Right lobe of liver (tissue), 4 donors: Measurements from ENCODE around the gene DOK6.

ENCODE experiments used
- POLR2A ChIP-seq: fragments of 450-650 bp; IDR thresholded peaks from one replicate; pipeline ENCODE4 v1.6.1; 2017; ENCODE audit warnings: antibody characterized with exemption, mild to moderate bottlenecking
- TF ChIP-seq, protein P1 (sequence below), 4 donors: fragments of 200-600 bp in 3 of 4; fragments of 450-650 bp in 1 of 4; IDR thresholded peaks; one replicate each; pipeline versions ENCODE4 v1.5.1 to v1.8.0; 2016 to 2022; ENCODE audit warnings: antibody characterized with exemption in 4 of 4, mild to moderate bottlenecking in 2 of 4
- donor health status: DM: no; HTN: no; CAD: no.
- donor health status: DM: no; HTN: no; CAD: no.
- donor health status: DM: no; HTN: yes; CAD: no.

DNA sequence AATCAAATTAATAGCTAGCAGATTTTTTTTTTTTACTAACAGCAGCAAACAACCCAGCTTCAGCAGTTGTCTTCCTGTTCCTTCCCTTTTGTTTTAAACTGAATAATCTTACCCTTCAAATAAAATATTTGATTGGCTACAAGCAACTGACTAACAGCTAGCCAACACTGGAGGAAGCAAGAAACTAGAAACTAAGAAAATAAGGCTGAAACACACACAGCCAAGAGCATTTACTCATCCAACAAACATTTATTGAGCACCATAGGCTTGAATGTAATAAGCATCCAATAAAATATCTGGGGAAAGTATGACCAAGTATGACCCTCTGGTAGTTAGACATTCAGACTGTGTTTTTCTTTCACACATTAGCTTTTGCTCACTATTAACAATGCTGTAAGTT, 357.8 kb downstream of the DOK6 start:
- TF ChIP-seq POLR2A, result no peak
- TF ChIP-seq, protein P1, sequence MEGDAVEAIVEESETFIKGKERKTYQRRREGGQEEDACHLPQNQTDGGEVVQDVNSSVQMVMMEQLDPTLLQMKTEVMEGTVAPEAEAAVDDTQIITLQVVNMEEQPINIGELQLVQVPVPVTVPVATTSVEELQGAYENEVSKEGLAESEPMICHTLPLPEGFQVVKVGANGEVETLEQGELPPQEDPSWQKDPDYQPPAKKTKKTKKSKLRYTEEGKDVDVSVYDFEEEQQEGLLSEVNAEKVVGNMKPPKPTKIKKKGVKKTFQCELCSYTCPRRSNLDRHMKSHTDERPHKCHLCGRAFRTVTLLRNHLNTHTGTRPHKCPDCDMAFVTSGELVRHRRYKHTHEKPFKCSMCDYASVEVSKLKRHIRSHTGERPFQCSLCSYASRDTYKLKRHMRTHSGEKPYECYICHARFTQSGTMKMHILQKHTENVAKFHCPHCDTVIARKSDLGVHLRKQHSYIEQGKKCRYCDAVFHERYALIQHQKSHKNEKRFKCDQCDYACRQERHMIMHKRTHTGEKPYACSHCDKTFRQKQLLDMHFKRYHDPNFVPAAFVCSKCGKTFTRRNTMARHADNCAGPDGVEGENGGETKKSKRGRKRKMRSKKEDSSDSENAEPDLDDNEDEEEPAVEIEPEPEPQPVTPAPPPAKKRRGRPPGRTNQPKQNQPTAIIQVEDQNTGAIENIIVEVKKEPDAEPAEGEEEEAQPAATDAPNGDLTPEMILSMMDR (IDR thresholded peaks at IDR 0.05), result no peak
